ENCODE results near the gene SLC6A8. TPM values are rescaled to one million over a fixed set of nuclear protein-coding genes. Genes with fewer than 3 reads are reported as not detected.
"Not testable (repeated sequence)": the region's sequence is repeated elsewhere in the genome, so short reads cannot be mapped to it uniquely, and the experiment has no call there.

SLC6A8 gene
- total RNA-seq, 2 donors from 2014 or later, result 107 to 134 TPM

- DNase-seq (no peak), ATAC-seq (no peak)
- intact Hi-C loops (cut with DNase I), result no loop called here
Observed at GRCh38 chrX:153688506-153688905, 780 bp downstream of the SLC6A8 start.

GRCh38 chrX:153688911-153689590, 1.3 kb downstream of the SLC6A8 start:
- no peak for DNase-seq
- intact Hi-C loops (cut with DNase I), result no loop called here
- peak; percentile 45 to 69 for ATAC-seq

- no peak for DNase-seq
- intact Hi-C loops (cut with DNase I), result no loop called here
- ATAC-seq, result peak; percentile 3 to 6
Observed at GRCh38 chrX:153689654-153690465, 2.1 kb downstream of the SLC6A8 start.

GRCh38 chrX:153690466-153690865, 2.7 kb downstream of the SLC6A8 start:
- DNase-seq (no peak), ATAC-seq (no peak)
- intact Hi-C loops (cut with DNase I), result no loop called here

- intact Hi-C loops (cut with DNase I), result not testable (repeated sequence)
Observed at GRCh38 chrX:153691032-153691827, 3.5 kb downstream of the SLC6A8 start.

GRCh38 chrX:153692003-153692402, 4.3 kb downstream of the SLC6A8 start:
- DNase-seq (no peak), ATAC-seq (no peak)
- intact Hi-C loops (cut with DNase I), result no loop called here

More at GRCh38 chrX:153691032-153691827, 3.5 kb downstream of the SLC6A8 start:
- not testable (repeated sequence) for ATAC-seq, DNase-seq

- intact Hi-C loops (cut with DNase I), result no loop called here
- DNase-seq, result no peak
- no peak for ATAC-seq
Observed at GRCh38 chrX:153692611-153693156, 5.0 kb downstream of the SLC6A8 start.

GRCh38 chrX:153693216-153694086, 5.7 kb downstream of the SLC6A8 start:
- intact Hi-C loops (cut with DNase I), result no loop called here

GRCh38 chrX:153694256-153694655, 6.5 kb downstream of the SLC6A8 start:
- intact Hi-C loops (cut with DNase I); DNase-seq; ATAC-seq: not testable (repeated sequence)

More at GRCh38 chrX:153693216-153694086, 5.7 kb downstream of the SLC6A8 start:
- DNase-seq (no peak), ATAC-seq (no peak)

GRCh38 chrX:153694687-153695270, 7.1 kb downstream of the SLC6A8 start:
- intact Hi-C loops (cut with DNase I), result no loop called here
- DNase-seq (no peak), ATAC-seq (no peak)

GRCh38 chrX:153696100-153696499, 8.4 kb downstream of the SLC6A8 start:
- ATAC-seq (no peak), DNase-seq (no peak)
- intact Hi-C loops (cut with DNase I), result no loop called here

GRCh38 chrX:153696538-153696937, 8.8 kb downstream of the SLC6A8 start:
- DNase-seq; intact Hi-C loops (cut with DNase I); ATAC-seq: not testable (repeated sequence)

GRCh38 chrX:153696986-153697722, 9.4 kb downstream of the SLC6A8 start:
- DNase-seq; ATAC-seq; intact Hi-C loops (cut with DNase I): not testable (repeated sequence)

GRCh38 chrX:153697924-153698865, 10.5 kb downstream of the SLC6A8 start:
- intact Hi-C loops (cut with DNase I), result no loop called here
- ATAC-seq (no peak), DNase-seq (no peak)

GRCh38 chrX:153699210-153699783, 11.6 kb downstream of the SLC6A8 start:
- ATAC-seq; DNase-seq; intact Hi-C loops (cut with DNase I): not testable (repeated sequence)
